ENCODE results near the gene NR4A2. TPM values are rescaled to one million over a fixed set of nuclear protein-coding genes. Genes with fewer than 3 reads are reported as not detected.

The NR4A2 gene
- total RNA-seq, 1 experiment from 2014 or later, result 2.6 TPM

- Mint-ChIP-seq H3K36me3 (ENCODE audit: insufficient read depth, unreplicated experiment) (peaks cover 8% of the 10 kb centered on the region), H3K27ac (ENCODE audit: low read depth, unreplicated experiment) (no peak overlapping the region), H3K9me3 (ENCODE audit: unreplicated experiment) (no peaks in the 10 kb centered on the region), H3K27me3 (ENCODE audit: insufficient read depth, unreplicated experiment) (no peaks in the 10 kb centered on the region), H3K4me1 (ENCODE audit: insufficient read depth, unreplicated experiment) (peaks cover 6% of the 10 kb centered on the region), H3K4me3 (ENCODE audit: unreplicated experiment) (no peak overlapping the region)
- ChIA-PET CTCF (interaction anchor here (0.7 to 1.2 kb wide), 2 partner anchors 9 to 11 kb away, joined by 4 to 7 read pairs; no protein-coding TSS in a partner anchor), POLR2A (no interaction called here)
- DNase-seq (ENCODE audit: unreplicated experiment), result no peak
- TF ChIP-seq CTCF (IDR thresholded peaks at IDR 0.05; ENCODE audit: unreplicated experiment), result no peak
- BruUV-seq (replicated peaks), result no TSS peak
- intact Hi-C loops (cut with micrococcal nuclease), result no loop called here
These were observed 6.6 kb downstream of the NR4A2 start for GRCh38 chr2:156325688-156326525.

GRCh38 chr2:156323754-156324153, 8.8 kb downstream of the NR4A2 start:
- H3K27ac Mint-ChIP-seq (ENCODE audit: low read depth, unreplicated experiment), result no peak overlapping the region
- H3K27me3 Mint-ChIP-seq (ENCODE audit: insufficient read depth, unreplicated experiment), result no peaks in the 10 kb centered on the region
- ChIA-PET CTCF (no interaction called here), POLR2A (no interaction called here)
- H3K4me3 Mint-ChIP-seq (ENCODE audit: unreplicated experiment), result no peak overlapping the region
- H3K9me3 Mint-ChIP-seq (ENCODE audit: unreplicated experiment), result peaks cover 8% of the 10 kb centered on the region
- no peak for TF ChIP-seq CTCF (IDR thresholded peaks at IDR 0.05; ENCODE audit: unreplicated experiment)
- peaks cover 8% of the 10 kb centered on the region for H3K36me3 Mint-ChIP-seq (ENCODE audit: insufficient read depth, unreplicated experiment)
- intact Hi-C loops (cut with micrococcal nuclease), result no loop called here
- no peaks in the 10 kb centered on the region for H3K4me1 Mint-ChIP-seq (ENCODE audit: insufficient read depth, unreplicated experiment)
- no peak for DNase-seq (ENCODE audit: unreplicated experiment)
- BruUV-seq (replicated peaks), result no TSS peak

GRCh38 chr2:156322686-156323231, 9.8 kb downstream of the NR4A2 start:
- Mint-ChIP-seq H3K4me3 (ENCODE audit: unreplicated experiment) (no peak overlapping the region), H3K4me1 (ENCODE audit: insufficient read depth, unreplicated experiment) (no peaks in the 10 kb centered on the region), H3K36me3 (ENCODE audit: insufficient read depth, unreplicated experiment) (peaks cover 4% of the 10 kb centered on the region), H3K27me3 (ENCODE audit: insufficient read depth, unreplicated experiment) (no peaks in the 10 kb centered on the region), H3K9me3 (ENCODE audit: unreplicated experiment) (peaks cover 8% of the 10 kb centered on the region), H3K27ac (ENCODE audit: low read depth, unreplicated experiment) (no peak overlapping the region)
- no TSS peak for BruUV-seq (replicated peaks)
- TF ChIP-seq CTCF (IDR thresholded peaks at IDR 0.05; ENCODE audit: unreplicated experiment), result no peak
- ChIA-PET CTCF (no interaction called here), POLR2A (no interaction called here)
- no peak for DNase-seq (ENCODE audit: unreplicated experiment)
- intact Hi-C loops (cut with micrococcal nuclease), result no loop called here

- POLR2A ChIA-PET, result no interaction called here
- CTCF ChIA-PET, result no interaction called here
- DNase-seq (ENCODE audit: unreplicated experiment), result no peak
- BruUV-seq (replicated peaks), result no TSS peak
- peaks cover 8% of the 10 kb centered on the region for H3K9me3 Mint-ChIP-seq (ENCODE audit: unreplicated experiment)
- H3K27me3 Mint-ChIP-seq (ENCODE audit: insufficient read depth, unreplicated experiment), result no peaks in the 10 kb centered on the region
- H3K4me3 Mint-ChIP-seq (ENCODE audit: unreplicated experiment), result no peak overlapping the region
- no peak overlapping the region for H3K27ac Mint-ChIP-seq (ENCODE audit: low read depth, unreplicated experiment)
- TF ChIP-seq CTCF (IDR thresholded peaks at IDR 0.05; ENCODE audit: unreplicated experiment), result no peak
- intact Hi-C loops (cut with micrococcal nuclease), result no loop called here
- H3K36me3 Mint-ChIP-seq (ENCODE audit: insufficient read depth, unreplicated experiment), result no peaks in the 10 kb centered on the region
- H3K4me1 Mint-ChIP-seq (ENCODE audit: insufficient read depth, unreplicated experiment), result no peaks in the 10 kb centered on the region
These were observed 10.4 kb downstream of the NR4A2 start for GRCh38 chr2:156322051-156322685.

All from MCF 10A (cell line).